Activated naive CD8-positive, alpha-beta T cell treated with anti-CD3 and anti-CD28 coated beads for 36 hours (primary cell): ENCODE results near the gene TMEM248. TPM values are rescaled to one million over a fixed set of nuclear protein-coding genes. Genes with fewer than 3 reads are reported as not detected.

Experiments used
- DNase-seq: peaks from one replicate; pipeline ENCODE4 v3.0.0; 2021
- H3K27ac Mint-ChIP-seq: one replicate; pipeline ENCODE4 v1.8.0; 2022; ENCODE audit warnings: mild to moderate bottlenecking, moderate library complexity, mixed read lengths
- H3K27me3 Mint-ChIP-seq: one replicate; pipeline ENCODE4 v1.8.0; 2022; ENCODE audit warnings: mild to moderate bottlenecking, mixed read lengths
- H3K36me3 Mint-ChIP-seq: one replicate; pipeline ENCODE4 v1.8.0; 2021; ENCODE audit warnings: mild to moderate bottlenecking, mixed read lengths
- H3K4me1 Mint-ChIP-seq: one replicate; pipeline ENCODE4 v1.8.0; 2021; ENCODE audit warnings: mixed read lengths
- H3K4me3 Mint-ChIP-seq: one replicate; pipeline ENCODE4 v1.8.0; 2022; ENCODE audit warnings: mild to moderate bottlenecking, moderate library complexity, mixed read lengths
- H3K9me3 Mint-ChIP-seq: one replicate; pipeline ENCODE4 v1.8.0; 2022; ENCODE audit warnings: mixed read lengths
- total RNA-seq, 2 experiments: library from RNA; stranded (reverse); gene quantifications; one replicate each; pipeline ENCODE4 v1.2.3, GENCODE V29; 2021

The TMEM248 gene
- total RNA-seq, 2 experiments from 2014 or later = 80.3 to 82.6 TPM

DNA sequence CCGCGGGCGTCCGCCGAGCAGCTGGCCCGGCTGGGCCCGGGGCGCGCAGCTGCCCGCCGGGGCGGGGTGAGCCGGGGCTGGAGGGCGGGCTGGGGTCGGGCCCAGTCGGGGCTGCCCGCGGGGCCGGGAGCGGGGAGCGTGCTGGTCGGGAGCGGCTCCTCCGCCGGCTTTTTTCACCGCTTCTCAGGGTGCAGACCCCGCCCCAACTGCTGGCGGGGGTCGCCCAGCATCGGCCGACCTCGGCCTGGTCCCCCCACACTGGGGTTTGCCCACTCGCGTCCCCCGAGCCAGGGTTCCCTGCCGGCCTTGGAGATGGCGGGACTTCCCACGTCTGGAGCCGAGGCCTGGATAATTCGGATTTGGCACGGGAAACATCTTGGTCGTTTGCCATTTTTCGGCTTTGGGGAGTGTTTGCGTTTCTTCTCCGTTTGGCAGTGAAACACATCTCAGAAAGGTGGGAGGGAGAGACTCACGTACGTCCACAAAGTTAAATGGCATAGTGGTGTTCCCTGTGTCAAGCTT is 432 bp downstream of the TMEM248 start:
- peak overlapping the region; percentile 89 for H3K27ac Mint-ChIP-seq
- H3K27me3 Mint-ChIP-seq = peaks cover 4% of the 10 kb centered on the region
- H3K4me1 Mint-ChIP-seq = peaks cover 28% of the 10 kb centered on the region
- H3K36me3 Mint-ChIP-seq = peaks cover 28% of the 10 kb centered on the region
- no peak for DNase-seq
- peak overlapping the region; percentile 88 for H3K4me3 Mint-ChIP-seq
- H3K9me3 Mint-ChIP-seq = peaks cover 1% of the 10 kb centered on the region

GRCh38 chr7:66921918-66922486 is 977 bp downstream of the TMEM248 start:
- Mint-ChIP-seq H3K9me3 (peaks cover 1% of the 10 kb centered on the region), H3K27me3 (peaks cover 4% of the 10 kb centered on the region), H3K4me1 (peaks cover 33% of the 10 kb centered on the region), H3K4me3 (peak overlapping the region; percentile 88), H3K27ac (peak overlapping the region; percentile 89), H3K36me3 (peaks cover 29% of the 10 kb centered on the region)
- DNase-seq = no peak

- DNase-seq = no peak
- H3K4me1 Mint-ChIP-seq = peaks cover 56% of the 10 kb centered on the region
- peaks cover 38% of the 10 kb centered on the region for H3K36me3 Mint-ChIP-seq
- no peak overlapping the region for H3K4me3 Mint-ChIP-seq
- H3K9me3 Mint-ChIP-seq = no peaks in the 10 kb centered on the region
- H3K27me3 Mint-ChIP-seq = peaks cover 4% of the 10 kb centered on the region
- no peak overlapping the region for H3K27ac Mint-ChIP-seq
Observed at GRCh38 chr7:66925255-66925654, 4.2 kb downstream of the TMEM248 start.

- H3K36me3 Mint-ChIP-seq = peaks cover 29% of the 10 kb centered on the region
Observed at GRCh38 chr7:66927348-66927948, 6.4 kb downstream of the TMEM248 start.

GRCh38 chr7:66928388-66928787 is 7.4 kb downstream of the TMEM248 start:
- Mint-ChIP-seq H3K9me3 (no peaks in the 10 kb centered on the region), H3K4me1 (peaks cover 61% of the 10 kb centered on the region), H3K4me3 (no peak overlapping the region), H3K36me3 (peaks cover 29% of the 10 kb centered on the region), H3K27me3 (no peaks in the 10 kb centered on the region), H3K27ac (peak overlapping the region; percentile 32)
- no peak for DNase-seq

More at GRCh38 chr7:66927348-66927948, 6.4 kb downstream of the TMEM248 start:
- DNase-seq = no peak
- H3K4me1 Mint-ChIP-seq = peaks cover 66% of the 10 kb centered on the region
- no peak overlapping the region for H3K27ac Mint-ChIP-seq
- no peaks in the 10 kb centered on the region for H3K9me3 Mint-ChIP-seq
- H3K27me3 Mint-ChIP-seq = no peaks in the 10 kb centered on the region
- H3K4me3 Mint-ChIP-seq = no peak overlapping the region

DNA sequence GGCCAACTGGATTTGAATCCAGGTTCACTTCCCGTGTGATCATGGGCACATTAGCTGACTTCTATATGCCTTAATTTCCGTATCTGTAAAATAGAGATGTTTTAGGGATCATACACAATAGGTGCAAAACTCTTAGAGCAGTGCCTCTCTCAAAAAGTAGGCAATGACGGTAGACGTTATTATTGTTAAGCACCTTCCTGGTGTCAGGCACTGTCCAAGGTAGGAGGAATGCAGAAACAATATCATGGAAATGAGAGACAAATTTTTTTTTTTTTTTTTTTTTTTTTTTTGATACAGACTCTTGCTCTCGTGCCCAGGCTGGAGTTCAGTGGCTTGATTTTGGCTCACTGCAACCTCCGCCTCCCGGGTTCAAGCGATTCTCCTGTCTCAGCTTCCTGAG is 8.1 kb downstream of the TMEM248 start:
- no peak for DNase-seq
- H3K27ac Mint-ChIP-seq = no peak overlapping the region
- no peaks in the 10 kb centered on the region for H3K9me3 Mint-ChIP-seq
- peaks cover 59% of the 10 kb centered on the region for H3K4me1 Mint-ChIP-seq
- no peak overlapping the region for H3K4me3 Mint-ChIP-seq
- H3K27me3 Mint-ChIP-seq = no peaks in the 10 kb centered on the region
- peaks cover 32% of the 10 kb centered on the region for H3K36me3 Mint-ChIP-seq

GRCh38 chr7:66929935-66930334 is 8.9 kb downstream of the TMEM248 start:
- no peak for DNase-seq
- Mint-ChIP-seq H3K36me3 (peaks cover 32% of the 10 kb centered on the region), H3K4me3 (no peak overlapping the region), H3K4me1 (peaks cover 63% of the 10 kb centered on the region), H3K9me3 (no peaks in the 10 kb centered on the region), H3K27me3 (no peaks in the 10 kb centered on the region), H3K27ac (no peak overlapping the region)

DNA sequence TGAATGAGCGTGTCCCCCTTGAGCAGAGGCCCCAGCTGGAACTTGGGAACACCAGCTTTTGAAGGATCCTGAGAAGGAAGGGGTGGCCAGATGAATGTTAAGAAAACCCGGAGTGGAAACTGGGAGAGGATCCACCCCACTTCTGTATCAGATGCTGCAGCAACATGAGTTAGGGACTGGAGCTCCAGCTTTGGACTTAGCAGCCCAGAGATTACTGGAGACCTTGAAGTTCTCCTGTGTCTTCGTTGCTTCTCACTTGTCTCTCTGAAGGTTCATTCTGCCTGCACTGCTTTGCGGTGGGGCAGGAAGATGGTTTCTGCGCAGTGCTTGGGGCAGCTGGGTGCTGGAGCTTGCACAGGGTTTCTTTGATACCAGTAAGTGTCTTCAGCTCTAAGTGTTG is 9.3 kb downstream of the TMEM248 start:
- DNase-seq = no peak
- Mint-ChIP-seq H3K9me3 (no peaks in the 10 kb centered on the region), H3K4me3 (no peak overlapping the region), H3K27ac (peak overlapping the region; percentile 26), H3K4me1 (peaks cover 63% of the 10 kb centered on the region), H3K36me3 (peaks cover 31% of the 10 kb centered on the region), H3K27me3 (no peaks in the 10 kb centered on the region)

- no peak overlapping the region for H3K4me3 Mint-ChIP-seq
- DNase-seq = no peak
- H3K36me3 Mint-ChIP-seq = peaks cover 40% of the 10 kb centered on the region
- H3K4me1 Mint-ChIP-seq = peaks cover 60% of the 10 kb centered on the region
- no peak overlapping the region for H3K27ac Mint-ChIP-seq
- H3K9me3 Mint-ChIP-seq = peaks cover 2% of the 10 kb centered on the region
- H3K27me3 Mint-ChIP-seq = no peaks in the 10 kb centered on the region
Observed at GRCh38 chr7:66933469-66933868, 12.4 kb downstream of the TMEM248 start.

GRCh38 chr7:66937940-66938339 is 16.9 kb downstream of the TMEM248 start:
- Mint-ChIP-seq H3K9me3 (peaks cover 2% of the 10 kb centered on the region), H3K27ac (no peak overlapping the region), H3K4me3 (no peak overlapping the region), H3K27me3 (no peaks in the 10 kb centered on the region), H3K4me1 (peaks cover 45% of the 10 kb centered on the region), H3K36me3 (peaks cover 32% of the 10 kb centered on the region)
- DNase-seq = no peak

- Mint-ChIP-seq H3K9me3 (peaks cover 2% of the 10 kb centered on the region), H3K4me3 (no peak overlapping the region), H3K36me3 (peaks cover 33% of the 10 kb centered on the region), H3K27me3 (no peaks in the 10 kb centered on the region), H3K4me1 (peaks cover 41% of the 10 kb centered on the region), H3K27ac (no peak overlapping the region)
- DNase-seq = no peak
Observed at GRCh38 chr7:66939325-66939724, 18.3 kb downstream of the TMEM248 start.

- H3K27me3 Mint-ChIP-seq = no peaks in the 10 kb centered on the region
- DNase-seq = no peak
- H3K27ac Mint-ChIP-seq = no peak overlapping the region
- H3K36me3 Mint-ChIP-seq = peaks cover 19% of the 10 kb centered on the region
- no peaks in the 10 kb centered on the region for H3K9me3 Mint-ChIP-seq
- H3K4me3 Mint-ChIP-seq = no peak overlapping the region
- no peaks in the 10 kb centered on the region for H3K4me1 Mint-ChIP-seq
Observed at GRCh38 chr7:66946545-66946944, 25.5 kb downstream of the TMEM248 start.

GRCh38 chr7:66948480-66949109 is 27.6 kb downstream of the TMEM248 start:
- Mint-ChIP-seq H3K9me3 (no peaks in the 10 kb centered on the region), H3K4me3 (no peak overlapping the region), H3K36me3 (peaks cover 19% of the 10 kb centered on the region), H3K27ac (no peak overlapping the region), H3K4me1 (no peaks in the 10 kb centered on the region), H3K27me3 (no peaks in the 10 kb centered on the region)
- DNase-seq = no peak

DNA sequence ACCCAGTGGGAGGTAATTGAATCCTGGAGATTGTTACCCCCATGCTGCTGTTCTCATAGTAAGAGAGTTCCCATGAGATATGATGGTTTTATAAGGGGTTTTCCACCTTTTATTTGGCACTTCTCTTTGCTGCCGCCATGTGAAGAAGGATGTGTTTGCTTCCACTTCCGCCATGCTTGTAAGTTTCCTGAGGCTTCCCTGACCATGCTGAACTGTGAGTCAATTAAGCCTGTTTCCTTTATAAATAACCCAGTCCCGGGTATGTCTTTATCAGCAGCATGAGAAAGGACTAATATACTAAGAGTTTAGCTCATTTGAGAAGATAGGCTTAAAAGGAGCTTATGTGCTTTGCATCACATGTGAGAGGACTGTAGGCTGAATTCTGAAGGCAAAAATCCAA is 29.3 kb downstream of the TMEM248 start:
- Mint-ChIP-seq H3K9me3 (no peaks in the 10 kb centered on the region), H3K4me3 (no peak overlapping the region), H3K27me3 (no peaks in the 10 kb centered on the region), H3K4me1 (no peaks in the 10 kb centered on the region), H3K27ac (no peak overlapping the region), H3K36me3 (peaks cover 16% of the 10 kb centered on the region)
- DNase-seq = no peak

GRCh38 chr7:66950763-66951162 is 29.7 kb downstream of the TMEM248 start:
- H3K9me3 Mint-ChIP-seq = no peaks in the 10 kb centered on the region
- H3K27ac Mint-ChIP-seq = peak overlapping the region; percentile 7
- no peak for DNase-seq
- no peaks in the 10 kb centered on the region for H3K27me3 Mint-ChIP-seq
- no peak overlapping the region for H3K4me3 Mint-ChIP-seq
- H3K36me3 Mint-ChIP-seq = peaks cover 14% of the 10 kb centered on the region
- H3K4me1 Mint-ChIP-seq = no peaks in the 10 kb centered on the region
